Stomach smooth muscle (tissue), 2 donors: ENCODE data around the gene CCDC66.

ENCODE experiments used
- H3K27ac ChIP-seq: one replicate; pipeline ENCODE4 v1.7.0; 2013; ENCODE audit warnings: mild to moderate bottlenecking, low read length, inconsistent platforms
- H3K27me3 ChIP-seq, 2 donors: one replicate each; pipeline ENCODE4 v1.7.0; 2013; ENCODE audit warnings: low read length in 2 of 2; ENCODE audit not compliant: insufficient read depth in 2 of 2, control insufficient read depth in 1 of 2
- H3K36me3 ChIP-seq, 2 donors: one replicate each; pipeline ENCODE4 v1.7.0; 2013; ENCODE audit warnings: low read length in 2 of 2; ENCODE audit not compliant: control insufficient read depth in 2 of 2, insufficient read depth in 2 of 2
- H3K4me1 ChIP-seq: one replicate; pipeline ENCODE4 v1.7.0; 2013; ENCODE audit warnings: low read length; ENCODE audit not compliant: control insufficient read depth, insufficient read depth
- H3K4me3 ChIP-seq, 2 donors: one replicate each; pipeline ENCODE4 v1.7.0; 2013; ENCODE audit warnings: low read length in 2 of 2
- H3K9ac ChIP-seq, 2 donors: one replicate each; pipeline ENCODE4 v1.7.0; 2013; ENCODE audit warnings: low read length in 2 of 2, mild to moderate bottlenecking in 1 of 2
- H3K9me3 ChIP-seq, 2 donors: one replicate each; pipeline ENCODE4 v1.7.0; 2013; ENCODE audit warnings: low read length in 2 of 2; ENCODE audit not compliant: control insufficient read depth in 2 of 2
- donor health status: healthy.
- donor health status: Pancreatic carcinoma.

The CCDC66 gene

GRCh38 chr3:56664823-56665222 is 107.8 kb downstream of the CCDC66 start:
- Histone ChIP-seq H3K36me3 (peaks cover 26 to 46% of the 10 kb centered on the region in 2 donors), H3K9me3 (no peaks in the 10 kb centered on the region), H3K9ac (no peak overlapping the region), H3K27me3 (no peaks in the 10 kb centered on the region), H3K4me1 (no peaks in the 10 kb centered on the region), H3K27ac (no peak overlapping the region), H3K4me3 (no peak overlapping the region)

DNA sequence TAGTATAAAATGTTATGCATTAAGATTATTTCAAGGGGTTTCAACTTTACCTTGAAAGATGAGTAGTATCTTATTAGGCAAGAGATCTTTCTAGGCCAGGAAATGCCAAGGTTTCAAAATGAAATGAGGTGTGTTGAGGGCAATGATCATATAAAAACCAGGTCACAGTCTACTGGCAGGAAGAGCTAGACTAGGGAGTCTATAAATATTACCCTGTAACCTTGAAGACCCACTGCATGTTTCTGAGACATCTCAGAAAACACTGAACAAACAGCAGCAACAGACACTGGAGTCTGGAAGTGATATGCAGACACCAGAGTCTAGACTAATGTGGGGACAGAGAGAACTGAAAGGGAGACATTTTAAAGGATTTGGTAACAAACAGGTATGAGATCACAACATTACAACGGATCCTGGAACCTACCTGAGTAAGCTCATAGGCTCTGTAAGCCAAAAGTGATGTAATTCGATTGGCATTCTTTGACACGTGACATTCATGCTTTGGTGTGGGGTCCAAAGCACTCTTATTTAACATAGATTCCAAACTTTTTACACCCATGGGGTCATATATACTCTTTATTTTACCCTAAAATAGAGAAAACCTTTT is 111.1 kb downstream of the CCDC66 start:
- Histone ChIP-seq H3K4me1 (no peaks in the 10 kb centered on the region), H3K36me3 (peaks cover 13 to 29% of the 10 kb centered on the region in 2 donors), H3K9ac (no peak overlapping the region), H3K4me3 (no peak overlapping the region), H3K27ac (no peak overlapping the region), H3K27me3 (no peaks in the 10 kb centered on the region), H3K9me3 (no peaks in the 10 kb centered on the region)
